Peyer's patch (tissue), 4 donors: Measurements from ENCODE around the gene CCL24.
A peak's percentile ranks its signal among the peaks of the same experiment; 100 is the strongest.

ENCODE experiments used
- POLR2A ChIP-seq, 2 donors: fragments of 450-650 bp; IDR thresholded peaks; one replicate each; pipeline ENCODE4 v1.5.1; 2017; ENCODE audit warnings: antibody characterized with exemption in 2 of 2, mild to moderate bottlenecking in 2 of 2, moderate library complexity in 2 of 2
- TF ChIP-seq, protein P1 (sequence below), 6 experiments: fragments of 450-650 bp in 4 of 6; fragments of 200-600 bp in 2 of 6; sonication (generic) in 1 of 6; IDR thresholded peaks; one replicate each; pipeline ENCODE4 v1.5.1; 2017 to 2019; ENCODE audit warnings: antibody characterized with exemption in 6 of 6, mild to moderate bottlenecking in 3 of 6, moderate library complexity in 1 of 6

DNA sequence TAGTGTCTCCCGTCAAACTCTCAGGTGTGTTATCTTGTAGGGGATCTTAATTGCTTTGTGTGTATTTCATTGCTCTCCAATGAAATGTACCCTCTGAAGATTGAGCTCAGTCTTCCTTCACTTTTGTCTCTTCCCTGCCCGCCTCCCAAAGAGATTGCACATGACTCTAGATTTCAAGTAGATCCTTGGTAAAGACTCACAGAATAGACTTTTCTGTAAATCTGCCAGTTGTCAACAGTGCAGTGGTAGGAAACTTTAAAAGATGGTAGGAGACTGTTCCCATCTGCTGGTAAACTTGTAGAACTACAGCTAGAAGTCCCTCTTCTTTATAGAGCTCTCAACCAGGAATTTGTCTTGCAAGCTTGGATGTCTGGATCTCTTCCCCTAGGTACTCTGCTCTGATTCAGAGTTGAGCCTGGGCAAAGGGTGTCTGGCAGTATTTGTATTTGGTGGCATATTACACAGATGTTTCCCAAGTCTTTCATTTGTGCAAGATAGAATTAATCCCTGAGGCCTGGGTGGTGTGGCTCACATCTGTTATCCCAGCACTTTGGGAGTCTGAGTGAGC is 51.2 kb downstream of the CCL24 start:
- TF ChIP-seq, protein P1, sequence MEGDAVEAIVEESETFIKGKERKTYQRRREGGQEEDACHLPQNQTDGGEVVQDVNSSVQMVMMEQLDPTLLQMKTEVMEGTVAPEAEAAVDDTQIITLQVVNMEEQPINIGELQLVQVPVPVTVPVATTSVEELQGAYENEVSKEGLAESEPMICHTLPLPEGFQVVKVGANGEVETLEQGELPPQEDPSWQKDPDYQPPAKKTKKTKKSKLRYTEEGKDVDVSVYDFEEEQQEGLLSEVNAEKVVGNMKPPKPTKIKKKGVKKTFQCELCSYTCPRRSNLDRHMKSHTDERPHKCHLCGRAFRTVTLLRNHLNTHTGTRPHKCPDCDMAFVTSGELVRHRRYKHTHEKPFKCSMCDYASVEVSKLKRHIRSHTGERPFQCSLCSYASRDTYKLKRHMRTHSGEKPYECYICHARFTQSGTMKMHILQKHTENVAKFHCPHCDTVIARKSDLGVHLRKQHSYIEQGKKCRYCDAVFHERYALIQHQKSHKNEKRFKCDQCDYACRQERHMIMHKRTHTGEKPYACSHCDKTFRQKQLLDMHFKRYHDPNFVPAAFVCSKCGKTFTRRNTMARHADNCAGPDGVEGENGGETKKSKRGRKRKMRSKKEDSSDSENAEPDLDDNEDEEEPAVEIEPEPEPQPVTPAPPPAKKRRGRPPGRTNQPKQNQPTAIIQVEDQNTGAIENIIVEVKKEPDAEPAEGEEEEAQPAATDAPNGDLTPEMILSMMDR (IDR thresholded peaks at IDR 0.05) = peak; percentile 39 to 87 (median 76)
- no peak for TF ChIP-seq POLR2A (IDR thresholded peaks at IDR 0.05)
